Epithelial cell of prostate (primary cell): Measurements from ENCODE around the gene IL1RL2.

Experiments
- DNase-seq: peaks from one replicate; pipeline ENCODE4 v3.0.0-alpha.2; 2011; ENCODE audit warnings: low read depth, low spot score
- H3K27ac ChIP-seq: fragments of 450-650 bp; 2 replicates; pipeline ENCODE4 v1.5.1; 2017; ENCODE audit warnings: mild to moderate bottlenecking

IL1RL2 gene

DNA sequence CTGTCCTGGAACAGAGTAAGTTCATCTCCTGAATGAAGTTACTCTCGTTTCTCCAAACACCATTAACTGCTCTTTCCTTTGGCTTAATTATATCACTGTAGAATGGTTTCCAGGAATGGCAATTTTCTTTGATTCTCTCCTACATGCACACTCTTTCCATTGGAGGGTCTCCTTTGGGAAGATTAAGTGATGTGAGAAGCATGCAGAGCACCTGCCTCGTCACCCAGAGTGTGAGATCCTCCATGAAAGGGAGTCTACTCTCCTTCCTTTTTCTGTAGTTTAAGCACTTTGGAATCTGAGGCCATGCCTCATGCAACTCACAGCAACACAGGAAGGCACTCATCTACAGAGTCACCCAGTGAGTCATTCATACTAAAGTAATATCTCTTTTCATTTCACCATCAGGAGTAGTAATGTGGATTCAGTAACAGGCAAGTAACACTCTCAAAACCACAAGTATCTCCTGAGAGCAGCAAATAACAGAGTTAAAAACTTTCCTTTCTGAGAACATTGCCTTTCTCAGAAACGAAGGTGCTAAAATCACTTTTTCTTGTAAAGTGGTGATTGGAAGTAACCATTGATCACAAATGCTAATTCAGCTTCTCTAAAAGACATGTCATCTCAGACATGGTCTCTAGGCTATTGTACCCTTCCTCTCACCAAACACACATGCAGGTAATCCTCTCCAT, 71.7 kb downstream of the IL1RL2 start:
- DNase-seq: peak; percentile 83
- peak overlapping the region; percentile 92 for H3K27ac ChIP-seq

DNA sequence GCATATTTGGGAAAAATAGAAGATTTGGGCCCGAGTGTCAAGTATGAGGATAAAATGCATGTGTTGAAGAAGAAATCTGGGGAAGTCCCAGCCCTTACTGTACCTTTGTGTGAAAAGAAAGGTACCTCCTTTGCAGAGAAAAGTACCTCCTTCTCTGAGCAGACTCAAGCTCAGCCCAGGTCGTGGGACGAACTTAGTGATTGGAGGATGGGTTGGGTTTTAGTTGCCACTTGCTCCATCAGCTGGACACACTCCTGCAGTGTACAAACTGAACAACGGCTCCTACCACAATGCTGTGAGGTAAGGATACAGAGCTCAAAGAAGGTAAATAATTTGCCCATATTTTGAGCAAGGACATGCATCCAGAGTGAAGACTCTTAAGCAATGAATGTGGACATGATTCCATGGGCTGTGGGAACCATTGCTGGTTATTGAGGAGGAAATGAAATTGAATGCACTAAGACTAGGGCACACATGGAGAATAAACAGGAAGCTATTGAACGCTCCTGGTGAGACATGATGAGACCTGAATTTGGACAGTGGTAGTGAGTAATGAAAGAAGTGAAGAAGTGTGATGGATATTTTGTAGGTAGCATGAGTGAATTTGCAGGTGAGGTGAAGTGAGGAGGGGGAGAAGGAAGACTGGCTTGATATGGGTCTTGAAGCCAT, 74.8 kb downstream of the IL1RL2 start:
- H3K27ac ChIP-seq: no peak overlapping the region
- DNase-seq: no peak

DNA sequence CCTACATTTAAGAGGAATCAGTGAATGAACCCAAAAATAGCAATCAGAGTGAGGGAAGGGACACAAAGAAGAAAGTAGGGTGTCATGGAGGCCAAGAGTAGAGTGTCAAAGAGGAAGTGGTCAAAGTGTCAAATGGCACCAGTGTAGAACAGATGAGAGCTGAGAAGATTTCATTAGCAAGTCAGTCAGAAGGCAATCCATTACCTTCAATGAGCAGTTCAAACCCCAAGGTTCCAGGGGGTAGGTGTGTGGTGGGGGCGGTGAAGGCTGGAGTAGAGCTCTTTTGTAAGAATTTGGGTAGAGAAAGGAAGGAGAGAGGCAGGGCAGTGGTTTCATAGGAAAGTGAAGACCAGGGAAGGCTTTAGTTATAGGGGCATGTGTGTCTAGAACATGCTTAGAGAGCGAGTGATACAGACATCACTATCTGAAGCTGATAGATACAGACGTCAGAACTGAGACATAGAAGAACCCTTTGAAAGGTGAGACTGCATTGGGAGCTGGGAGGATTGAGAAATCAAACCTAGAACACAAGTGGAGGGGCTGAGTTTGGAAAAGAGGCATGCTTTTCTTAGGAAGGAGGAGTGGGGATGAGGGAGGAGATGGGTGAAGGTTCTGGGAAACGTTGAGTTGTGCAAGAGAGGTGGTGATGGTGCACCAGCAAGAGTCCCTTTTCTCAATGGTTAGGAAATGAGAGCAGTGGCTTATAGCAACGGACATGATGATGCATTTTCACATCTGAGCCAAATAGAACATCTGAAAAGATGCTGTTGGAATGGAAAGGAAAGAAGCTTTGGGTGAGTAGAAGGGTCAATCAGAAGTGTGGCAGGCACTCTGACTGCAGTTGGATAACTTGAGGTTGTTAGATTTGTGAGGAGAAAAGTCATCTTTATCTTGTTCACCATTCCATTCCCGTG, 75.7 kb downstream of the IL1RL2 start:
- DNase-seq: no peak
- no peak overlapping the region for H3K27ac ChIP-seq

DNA sequence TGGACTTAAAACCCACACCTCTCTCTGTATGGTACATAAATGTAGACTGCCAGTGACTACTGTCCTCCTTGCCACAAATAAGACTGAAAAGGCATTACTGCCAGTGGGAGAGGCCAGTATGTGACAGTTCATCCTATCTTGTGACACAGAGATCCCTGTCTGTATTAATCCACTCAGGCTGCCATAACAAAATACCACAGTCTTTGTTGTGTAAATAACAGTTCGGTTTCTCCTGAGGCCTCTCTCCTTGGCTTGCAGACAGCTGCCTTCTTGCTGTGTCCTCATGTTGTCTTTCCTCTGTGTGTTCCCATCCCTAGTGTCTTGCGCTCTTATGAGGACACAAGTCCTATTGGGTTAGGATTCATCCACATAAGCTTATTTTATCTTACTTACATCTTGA, 78.1 kb downstream of the IL1RL2 start:
- H3K27ac ChIP-seq: no peak overlapping the region

DNA sequence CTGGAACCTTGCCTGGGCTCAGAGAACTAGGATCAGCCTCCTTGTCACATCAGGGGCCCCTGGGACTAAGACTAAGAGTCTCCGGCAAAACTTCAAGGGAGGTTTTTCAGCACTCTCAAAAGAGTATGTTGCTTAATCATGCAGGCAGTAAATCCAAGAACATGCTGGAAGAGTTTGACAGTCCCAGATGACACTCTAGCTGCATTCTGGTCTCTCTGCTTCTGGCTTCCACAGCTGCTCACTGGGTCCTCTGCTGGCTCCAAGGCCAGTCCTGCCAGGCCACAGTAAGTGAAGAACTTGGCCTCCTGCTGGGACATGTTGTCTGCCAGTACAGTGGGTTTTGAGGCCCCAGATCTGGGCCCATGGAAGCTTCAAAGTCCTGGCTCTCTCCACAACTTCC, 79.4 kb downstream of the IL1RL2 start:
- DNase-seq: no peak
- H3K27ac ChIP-seq: no peak overlapping the region

More for the DNA sequence above, 78.1 kb downstream of the IL1RL2 start:
- DNase-seq: no peak

DNA sequence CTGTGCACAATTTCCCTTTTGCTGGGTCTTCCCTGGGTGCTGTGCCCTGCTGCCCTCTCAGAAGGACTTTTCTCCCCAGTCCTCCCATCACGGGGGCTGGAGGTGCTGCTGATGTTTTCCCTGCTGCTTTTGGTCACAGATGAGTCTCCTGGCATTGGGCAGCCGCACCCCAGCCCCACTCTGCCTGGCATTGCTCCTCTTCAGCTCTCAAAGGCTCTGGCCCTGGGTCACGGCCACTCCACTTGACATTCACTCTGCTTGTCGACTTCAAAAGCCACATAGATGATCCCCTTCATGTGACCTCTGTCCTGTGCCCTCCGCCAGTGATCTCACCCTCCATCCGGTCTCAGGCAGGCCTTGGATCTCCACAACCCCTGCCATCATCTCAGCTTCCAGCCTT, 81.0 kb downstream of the IL1RL2 start:
- no peak for DNase-seq
- no peak overlapping the region for H3K27ac ChIP-seq

DNA sequence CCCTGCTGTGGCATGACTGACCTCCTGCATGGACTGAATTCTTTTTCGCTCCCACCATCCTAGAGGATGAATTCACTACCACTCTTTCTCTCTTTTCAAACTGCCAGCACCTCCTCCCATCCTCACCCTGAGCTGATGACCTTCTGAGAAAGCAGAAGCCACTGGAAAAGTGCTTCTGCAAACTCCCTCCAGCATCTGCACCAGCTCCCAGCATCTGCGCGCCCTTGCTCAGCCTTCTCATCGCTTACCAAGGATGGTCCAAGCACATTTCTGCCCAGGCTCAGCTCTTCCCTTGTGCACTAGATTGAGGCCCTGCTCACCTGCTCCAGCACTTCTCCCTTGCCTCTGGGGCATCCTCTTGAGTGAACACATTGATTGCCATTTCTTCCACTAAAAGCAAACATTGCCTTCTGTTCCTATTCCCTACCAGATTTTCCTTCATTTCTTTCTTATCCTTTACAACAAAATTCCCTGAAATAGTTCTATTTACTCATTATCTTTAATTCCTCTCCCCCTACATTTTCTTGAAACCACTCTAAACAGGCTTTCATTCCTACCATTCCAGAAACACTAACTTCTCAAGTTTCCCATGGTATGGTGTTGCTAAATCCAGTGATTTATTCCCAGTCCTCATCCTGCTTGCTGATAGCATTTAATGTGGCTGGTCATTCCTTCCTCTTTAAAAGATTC, 81.8 kb downstream of the IL1RL2 start:
- H3K27ac ChIP-seq: no peak overlapping the region

DNA sequence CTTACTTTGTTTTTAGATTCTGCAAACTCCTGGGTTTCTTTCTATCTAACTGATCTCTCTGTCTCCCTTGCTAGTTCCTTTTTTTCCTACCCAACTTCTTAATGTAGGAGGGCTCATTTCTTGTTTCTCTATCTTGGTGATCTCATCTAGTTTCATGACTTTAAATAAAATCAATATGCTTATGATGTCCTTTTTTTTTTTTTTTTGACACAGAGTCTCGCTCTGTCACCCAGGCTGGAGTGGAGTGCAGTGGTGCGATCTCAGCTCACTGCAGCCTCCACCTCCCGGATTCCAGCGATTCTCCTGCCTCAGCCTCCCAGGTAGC, 82.3 kb downstream of the IL1RL2 start:
- H3K27ac ChIP-seq: no peak overlapping the region
- DNase-seq: no peak

More for the DNA sequence above, 81.8 kb downstream of the IL1RL2 start:
- DNase-seq: no peak

DNA sequence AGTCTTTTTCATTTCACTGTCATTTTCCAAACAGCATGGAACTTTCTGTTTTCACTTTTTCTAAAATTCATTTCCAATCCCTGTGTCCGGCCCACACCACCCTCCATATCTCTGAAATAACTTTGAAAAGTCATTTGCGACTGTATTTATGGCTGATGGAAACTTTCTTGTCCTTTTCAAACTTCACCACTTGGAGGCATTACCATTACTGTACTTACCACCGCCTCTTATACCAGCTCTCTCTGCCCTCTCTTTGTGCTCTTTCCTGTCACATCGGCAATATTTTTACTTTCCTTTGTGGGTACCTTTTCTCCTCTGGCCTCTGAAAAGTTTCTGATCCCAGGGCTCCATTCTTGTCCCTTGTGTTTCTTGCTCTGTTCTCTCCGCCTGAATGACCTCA, 85.0 kb downstream of the IL1RL2 start:
- no peak for DNase-seq
- H3K27ac ChIP-seq: no peak overlapping the region

DNA sequence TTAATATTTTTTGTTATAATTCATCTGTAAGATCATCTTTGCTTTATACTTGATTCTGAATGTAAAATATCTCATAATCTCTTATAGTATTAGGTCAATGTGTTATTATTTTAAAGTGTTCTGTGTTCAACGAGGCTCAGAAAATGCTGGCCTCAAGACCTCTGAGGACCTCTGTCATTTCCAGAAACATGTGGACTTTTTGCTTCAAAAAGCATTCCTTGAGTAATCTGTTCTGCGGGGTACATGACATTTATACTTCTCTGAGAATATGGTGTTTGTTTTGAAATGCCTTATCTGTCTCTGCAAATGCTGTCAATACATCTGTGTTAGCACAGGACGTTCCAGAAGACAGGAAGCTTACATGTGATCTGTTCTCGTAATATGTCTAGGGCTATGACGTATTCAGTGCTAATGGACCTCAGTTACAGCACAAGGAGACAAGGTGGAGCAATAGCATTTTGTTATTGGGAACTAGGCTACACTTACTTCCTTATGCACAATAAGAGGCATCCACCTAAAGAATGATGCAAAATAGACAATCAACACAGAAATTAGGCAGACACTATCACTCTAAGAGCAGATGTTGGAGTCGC, 86.9 kb downstream of the IL1RL2 start:
- H3K27ac ChIP-seq: no peak overlapping the region
- no peak for DNase-seq

DNA sequence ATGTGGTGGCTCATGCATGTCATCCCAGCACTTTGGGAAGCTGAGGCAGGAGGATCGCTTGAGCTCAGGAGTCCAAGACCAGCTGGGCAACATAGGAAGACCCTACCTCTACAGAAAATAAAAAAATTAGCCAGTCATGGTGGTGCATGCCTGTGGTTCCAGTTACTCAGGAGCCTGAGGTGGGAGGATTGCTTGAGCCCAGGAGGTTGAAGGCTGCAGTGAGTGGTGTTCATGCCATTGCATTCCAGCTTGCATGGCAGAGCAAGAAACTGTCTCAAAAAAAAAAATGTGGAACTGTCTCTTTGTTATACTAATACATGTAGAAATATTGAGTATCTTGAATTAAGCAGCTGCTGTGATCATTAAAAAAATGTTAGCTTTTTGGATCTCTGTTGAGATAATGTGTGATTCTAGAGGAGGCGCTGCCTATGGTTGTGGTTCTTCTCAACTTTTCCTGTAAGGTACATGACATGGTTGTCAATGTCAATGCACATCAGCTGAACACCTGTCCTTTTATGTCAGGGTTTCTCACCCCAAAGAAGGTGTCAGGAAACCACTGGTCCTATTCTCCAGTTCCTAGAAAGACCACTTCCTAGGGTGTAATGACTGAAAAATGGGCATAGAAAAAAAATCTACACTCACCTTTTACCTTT, 89.9 kb downstream of the IL1RL2 start:
- no peak overlapping the region for H3K27ac ChIP-seq
- DNase-seq: no peak

DNA sequence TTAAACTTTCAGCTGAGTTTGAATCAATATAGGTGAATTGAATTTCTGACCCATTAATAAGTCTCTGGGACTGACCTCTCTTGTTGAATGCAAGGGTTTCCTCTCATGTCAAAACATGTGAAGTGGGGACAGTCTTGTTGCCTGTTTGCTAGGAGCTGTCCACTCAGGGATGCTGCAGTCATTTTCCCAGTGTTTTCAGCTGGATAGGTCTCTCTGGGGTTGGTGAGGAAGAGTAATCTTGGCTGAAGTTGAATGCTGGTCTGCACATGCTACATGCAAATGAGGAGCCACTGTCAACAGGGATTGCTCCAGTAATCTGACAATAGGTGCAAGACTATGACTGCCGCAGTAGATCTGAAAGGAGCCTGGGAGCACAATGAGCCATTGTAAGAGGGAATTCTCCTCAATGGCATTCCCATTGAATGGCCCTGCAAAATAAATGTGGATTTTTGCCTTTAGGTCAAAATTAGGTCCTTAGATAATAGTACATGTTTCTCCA, 90.4 kb downstream of the IL1RL2 start:
- no peak overlapping the region for H3K27ac ChIP-seq
- no peak for DNase-seq

DNA sequence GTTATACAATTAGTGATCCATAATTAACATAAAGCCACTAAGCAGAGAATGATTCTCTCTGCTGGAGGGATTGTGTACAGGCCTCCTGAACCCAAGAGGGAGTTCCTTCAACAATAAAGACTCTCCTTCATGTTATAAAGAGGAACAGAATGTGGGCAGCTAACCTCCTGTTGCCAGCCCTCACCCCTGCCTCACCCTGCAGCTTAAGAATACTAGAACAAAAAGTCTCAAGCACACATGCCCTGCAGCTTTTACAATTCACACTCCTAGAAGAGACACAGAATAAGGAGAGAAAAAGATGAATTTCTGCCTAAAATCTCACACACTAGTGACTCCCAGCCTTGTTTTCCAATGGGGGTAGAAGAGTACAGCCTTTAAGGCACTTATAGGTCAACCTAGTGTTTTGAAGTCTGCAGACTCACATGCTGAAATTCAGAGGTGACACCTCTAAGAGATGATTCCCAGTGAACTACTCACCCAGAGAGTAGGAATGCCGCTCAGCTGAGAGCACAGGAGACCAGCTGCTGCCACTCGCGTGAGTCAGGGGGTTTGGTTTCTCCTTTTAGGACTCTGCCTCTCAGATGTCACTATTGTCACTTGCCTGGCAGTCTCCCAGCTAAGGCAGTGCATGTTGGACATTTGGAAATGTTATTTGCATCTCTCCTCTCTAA, 92.0 kb downstream of the IL1RL2 start:
- H3K27ac ChIP-seq: no peak overlapping the region
- DNase-seq: no peak

DNA sequence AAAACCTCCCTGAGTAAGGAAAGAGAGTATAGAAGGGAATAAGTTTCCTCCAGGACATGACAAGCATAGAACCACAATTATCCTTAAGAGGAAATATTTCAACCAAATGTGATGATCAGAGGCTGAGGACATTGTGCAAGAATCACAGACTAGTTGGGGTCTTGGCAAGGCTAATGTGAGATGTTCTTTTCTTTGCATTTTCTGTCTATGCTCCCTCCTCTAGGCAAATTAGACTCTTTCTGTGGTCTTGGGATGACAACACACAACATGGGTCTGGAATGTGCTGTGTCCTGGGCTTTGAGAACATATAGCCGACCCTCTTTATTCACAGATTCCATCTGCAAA, 92.5 kb downstream of the IL1RL2 start:
- no peak overlapping the region for H3K27ac ChIP-seq
- no peak for DNase-seq

DNA sequence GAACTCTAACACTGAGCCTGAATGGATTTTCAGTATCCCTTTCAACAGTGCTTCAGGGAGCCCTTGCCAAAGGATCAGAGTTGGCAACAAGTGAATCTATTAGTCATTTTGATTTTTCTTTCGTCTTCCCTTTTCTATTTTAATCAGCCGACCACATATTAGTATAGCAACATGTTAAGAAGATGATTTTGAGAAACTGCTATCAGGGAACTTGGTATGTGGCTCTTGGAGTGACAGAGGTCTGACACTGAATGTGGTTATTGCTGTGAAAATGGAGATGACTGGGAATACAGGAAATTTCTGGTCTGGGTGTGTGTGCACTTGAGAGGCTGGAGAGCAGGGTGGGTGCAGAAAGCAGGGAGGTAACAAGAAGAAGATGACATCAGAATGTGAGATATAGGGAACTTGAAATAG, 95.9 kb downstream of the IL1RL2 start:
- no peak for DNase-seq

DNA sequence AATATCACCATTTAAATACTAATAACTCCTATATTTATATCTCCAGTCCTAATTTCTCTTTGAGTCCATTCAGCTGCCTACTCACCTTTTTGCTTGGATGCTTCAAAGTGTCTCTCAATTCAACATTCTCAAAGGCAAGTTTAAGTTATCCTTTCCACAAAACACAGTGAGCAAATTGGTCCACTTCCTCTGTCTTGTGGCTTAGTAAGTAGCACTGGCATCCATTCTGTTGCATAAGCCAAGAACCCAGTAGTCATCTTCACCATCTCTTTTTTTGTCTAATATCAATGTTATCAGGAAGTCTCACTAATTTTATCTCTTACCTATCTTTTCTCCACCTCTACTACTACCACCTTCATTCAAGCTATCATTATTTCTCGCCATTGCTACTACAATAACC, 97.2 kb downstream of the IL1RL2 start:
- no peak for DNase-seq
- H3K27ac ChIP-seq: no peak overlapping the region

More for the DNA sequence above, 95.9 kb downstream of the IL1RL2 start:
- H3K27ac ChIP-seq: no peak overlapping the region

DNA sequence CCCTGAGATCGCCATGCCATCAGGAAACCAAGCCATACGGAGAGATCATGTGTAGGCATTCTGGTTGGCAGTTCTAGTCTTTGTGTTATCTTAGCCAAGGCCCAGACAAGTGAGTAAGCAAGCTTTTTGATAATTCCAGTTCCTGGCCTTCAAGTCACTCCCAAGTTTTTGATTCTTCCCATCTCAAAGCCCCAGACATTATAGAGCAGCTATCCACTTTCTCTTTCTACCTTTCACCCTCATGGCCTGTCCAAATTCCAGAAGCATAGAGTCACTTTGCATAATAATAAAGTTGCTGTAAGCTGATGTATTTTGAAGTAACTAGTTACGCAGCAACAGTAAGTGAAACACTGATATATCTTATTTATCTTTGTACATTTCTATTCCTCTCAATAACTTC, 97.8 kb downstream of the IL1RL2 start:
- no peak overlapping the region for H3K27ac ChIP-seq
- DNase-seq: no peak

DNA sequence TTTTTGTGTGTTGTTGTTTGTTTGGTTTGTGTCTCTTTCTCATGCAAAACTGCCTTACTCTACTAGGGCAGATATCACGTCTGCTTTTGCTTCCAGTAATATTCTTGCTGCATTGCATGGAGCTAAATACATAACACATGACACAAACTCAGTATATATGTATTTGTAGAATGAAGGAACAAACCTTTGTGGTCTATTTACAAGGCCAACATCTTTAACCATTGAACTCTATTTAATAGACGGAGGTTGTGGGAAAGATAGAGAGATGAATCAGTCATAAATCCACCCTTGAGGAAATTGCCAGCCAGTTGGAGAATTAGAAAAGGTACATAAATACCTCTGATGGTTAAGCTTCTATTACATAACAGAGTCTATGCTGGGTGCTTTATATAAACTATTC, 98.5 kb downstream of the IL1RL2 start:
- H3K27ac ChIP-seq: no peak overlapping the region
- DNase-seq: peak; percentile 46

DNA sequence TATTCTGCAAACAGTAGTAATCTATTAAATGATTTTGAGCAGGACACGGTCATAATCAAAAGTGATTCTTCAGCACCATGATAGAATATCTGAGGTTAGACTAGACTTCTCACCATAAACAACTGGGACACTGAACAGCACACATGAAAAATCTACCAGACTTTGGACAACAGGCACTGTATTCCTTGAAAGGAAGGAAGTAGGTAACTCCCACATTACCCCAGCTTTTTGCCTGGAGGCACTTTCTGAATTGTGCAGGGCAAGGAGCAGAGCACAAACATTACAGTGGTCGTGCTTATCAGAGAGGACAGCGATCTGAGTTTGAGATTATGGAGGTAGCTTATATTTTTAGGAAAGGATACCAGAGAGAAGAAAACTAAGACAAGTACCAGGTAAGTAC, 99.2 kb downstream of the IL1RL2 start:
- no peak for DNase-seq
- H3K27ac ChIP-seq: no peak overlapping the region
